DND-41 (cell line): ENCODE measurements around the gene LILRA6.

ENCODE experiments used
- ATAC-seq: fragments of 200-7000 bp; cut with Tn5 transposase; 3 replicates; pipeline ENCODE4 v1.9.1; 2021; ENCODE audit warnings: low read depth; ENCODE audit not compliant: insufficient read depth
- DNase-seq: peaks from one replicate; pipeline ENCODE4 v3.0.0-alpha.2; 2020
- H2AFZ ChIP-seq: 2 replicates; pipeline ENCODE4 v1.6.0; 2012; ENCODE audit warnings: low read depth, low read length
- H3K27ac ChIP-seq: 2 replicates; pipeline ENCODE4 v1.5.1; 2012; ENCODE audit warnings: low read length, inconsistent platforms
- H3K27me3 ChIP-seq: fragments of 200-600 bp; sonication (generic); 2 replicates; pipeline ENCODE4 v1.6.0; 2012; ENCODE audit warnings: low read length, mild to moderate bottlenecking, inconsistent platforms; ENCODE audit not compliant: insufficient read depth, poor library complexity
- H3K36me3 ChIP-seq: 2 replicates; pipeline ENCODE4 v1.5.1; 2012; ENCODE audit warnings: low read length, inconsistent platforms; ENCODE audit not compliant: insufficient read depth
- H3K4me1 ChIP-seq: 2 replicates; pipeline ENCODE4 v1.5.1; 2012; ENCODE audit warnings: mild to moderate bottlenecking, low read length; ENCODE audit not compliant: insufficient read depth
- H3K4me2 ChIP-seq: 2 replicates; pipeline ENCODE4 v1.6.0; 2012; ENCODE audit warnings: mild to moderate bottlenecking, moderate library complexity, low read length, inconsistent platforms; ENCODE audit not compliant: insufficient read depth
- H3K4me3 ChIP-seq, 2 experiments: fragments of 200-600 bp in 1 of 2; shearing (Covaris generic) in 1 of 2; 2 replicates each; pipeline ENCODE4 v1.5.1; 2012 to 2016; ENCODE audit warnings: inconsistent platforms in 2 of 2, low read length in 2 of 2, mild to moderate bottlenecking in 2 of 2, low read depth in 1 of 2, moderate library complexity in 1 of 2
- H3K79me2 ChIP-seq: 2 replicates; pipeline ENCODE4 v1.6.0; 2012; ENCODE audit warnings: low read length, inconsistent platforms; ENCODE audit not compliant: insufficient read depth
- H3K9ac ChIP-seq: 2 replicates; pipeline ENCODE4 v1.6.0; 2012; ENCODE audit warnings: low read depth, mild to moderate bottlenecking, inconsistent platforms, low read length, moderate library complexity
- H3K9me3 ChIP-seq: 2 replicates; pipeline ENCODE4 v1.5.1; 2012; ENCODE audit warnings: low read length, moderate library complexity, mild to moderate bottlenecking, inconsistent platforms; ENCODE audit not compliant: insufficient read depth, severe bottlenecking
- H4K20me1 ChIP-seq: 2 replicates; pipeline ENCODE4 v1.6.0; 2012; ENCODE audit warnings: low read length; ENCODE audit not compliant: insufficient read depth
- EZH2 ChIP-seq: IDR thresholded peaks from 3 replicates; pipeline ENCODE4 v1.6.1; 2012; ENCODE audit warnings: borderline replicate concordance, low read depth, mild to moderate bottlenecking, moderate library complexity, low read length, inconsistent platforms; ENCODE audit not compliant: severe bottlenecking
- TF ChIP-seq, protein P1 (sequence below): IDR thresholded peaks from 2 replicates; pipeline ENCODE4 v1.5.1; 2012; ENCODE audit warnings: borderline replicate concordance, low read length, moderate library complexity, mild to moderate bottlenecking; ENCODE audit not compliant: poor library complexity, severe bottlenecking; ENCODE audit errors: extremely low read depth

Gene LILRA6

DNA sequence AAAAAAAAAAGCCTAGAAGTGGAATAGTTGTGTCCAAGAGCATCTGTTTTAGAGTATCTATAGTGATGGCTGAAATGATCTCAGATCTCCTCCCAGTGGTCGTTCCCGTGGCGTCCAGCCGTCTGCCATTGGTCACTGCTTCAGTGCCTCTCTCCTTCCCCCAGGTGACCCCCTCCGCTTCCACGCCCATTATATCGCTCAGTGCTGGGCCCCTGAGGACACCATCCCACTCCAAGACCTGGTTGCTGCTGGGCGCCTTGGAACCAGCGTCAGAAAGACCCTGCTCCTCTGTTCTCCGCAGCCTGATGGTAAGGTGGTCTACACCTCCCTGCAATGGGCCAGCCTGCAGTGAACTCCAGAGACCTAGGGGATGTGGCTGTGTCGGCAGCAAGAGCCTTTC, 49.6 kb downstream of the LILRA6 start:
- Histone ChIP-seq H3K27me3 (no peaks in the 10 kb centered on the region), H3K4me2 (no peak overlapping the region), H3K4me3 (no peak overlapping the region), H3K79me2 (peaks cover 27% of the 10 kb centered on the region), H3K36me3 (peaks cover 15% of the 10 kb centered on the region), H3K4me1 (peaks cover 28% of the 10 kb centered on the region), H3K27ac (no peak overlapping the region), H3K9ac (peak overlapping the region; percentile 10; the same call in 1 of the 2 replicates), H2AFZ (no peak overlapping the region), H4K20me1 (peaks cover 14% of the 10 kb centered on the region), H3K9me3 (no peaks in the 10 kb centered on the region)
- ATAC-seq (no peak), DNase-seq (no peak)
- TF ChIP-seq, protein P1, sequence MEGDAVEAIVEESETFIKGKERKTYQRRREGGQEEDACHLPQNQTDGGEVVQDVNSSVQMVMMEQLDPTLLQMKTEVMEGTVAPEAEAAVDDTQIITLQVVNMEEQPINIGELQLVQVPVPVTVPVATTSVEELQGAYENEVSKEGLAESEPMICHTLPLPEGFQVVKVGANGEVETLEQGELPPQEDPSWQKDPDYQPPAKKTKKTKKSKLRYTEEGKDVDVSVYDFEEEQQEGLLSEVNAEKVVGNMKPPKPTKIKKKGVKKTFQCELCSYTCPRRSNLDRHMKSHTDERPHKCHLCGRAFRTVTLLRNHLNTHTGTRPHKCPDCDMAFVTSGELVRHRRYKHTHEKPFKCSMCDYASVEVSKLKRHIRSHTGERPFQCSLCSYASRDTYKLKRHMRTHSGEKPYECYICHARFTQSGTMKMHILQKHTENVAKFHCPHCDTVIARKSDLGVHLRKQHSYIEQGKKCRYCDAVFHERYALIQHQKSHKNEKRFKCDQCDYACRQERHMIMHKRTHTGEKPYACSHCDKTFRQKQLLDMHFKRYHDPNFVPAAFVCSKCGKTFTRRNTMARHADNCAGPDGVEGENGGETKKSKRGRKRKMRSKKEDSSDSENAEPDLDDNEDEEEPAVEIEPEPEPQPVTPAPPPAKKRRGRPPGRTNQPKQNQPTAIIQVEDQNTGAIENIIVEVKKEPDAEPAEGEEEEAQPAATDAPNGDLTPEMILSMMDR, result no peak
- TF ChIP-seq EZH2, result no peak

DNA sequence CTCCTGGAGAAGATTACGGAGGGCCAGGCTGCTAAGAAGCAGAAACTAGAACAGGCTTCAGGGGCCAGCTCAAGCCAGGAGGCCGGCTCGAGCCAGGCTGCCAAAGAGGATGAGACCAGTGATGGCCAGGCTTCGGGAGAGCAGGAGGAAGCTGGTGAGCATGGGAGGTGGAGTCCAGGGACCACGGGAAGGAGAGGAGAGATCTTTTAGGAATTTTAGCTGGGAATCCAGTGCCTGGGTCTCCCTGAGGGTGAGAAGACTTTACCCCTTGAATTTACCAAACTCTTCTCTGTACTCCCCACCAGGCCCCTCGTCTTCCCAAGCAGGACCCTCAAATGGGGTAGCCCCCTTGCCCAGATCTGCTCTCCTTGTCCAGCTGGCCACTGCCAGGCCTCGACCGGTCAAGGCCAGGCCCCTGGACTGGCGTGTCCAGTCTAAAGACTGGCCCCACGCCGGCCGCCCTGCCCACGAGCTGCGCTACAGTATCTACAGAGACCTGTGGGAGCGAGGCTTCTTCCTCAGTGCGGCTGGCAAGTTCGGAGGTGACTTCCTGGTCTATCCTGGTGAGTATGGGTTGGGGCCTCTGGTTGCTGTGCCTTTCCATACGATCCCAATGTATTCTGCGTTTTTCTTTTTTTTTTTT, 50.7 kb downstream of the LILRA6 start:
- Histone ChIP-seq H3K27me3 (no peaks in the 10 kb centered on the region), H3K4me2 (peak overlapping the region; percentile 88), H3K79me2 (peaks cover 34% of the 10 kb centered on the region), H3K4me3 (peak overlapping the region; percentile 47 to 60; a peak in 3 of 4 replicates), H3K27ac (peak overlapping the region; percentile 87), H3K36me3 (peaks cover 21% of the 10 kb centered on the region), H3K4me1 (peaks cover 37% of the 10 kb centered on the region), H4K20me1 (peaks cover 16% of the 10 kb centered on the region), H3K9me3 (no peaks in the 10 kb centered on the region), H2AFZ (peak overlapping the region; percentile 59; the same call in 1 of the 2 replicates), H3K9ac (peak overlapping the region; percentile 79)
- DNase-seq (no peak), ATAC-seq (no peak)
- TF ChIP-seq EZH2, result no peak
- TF ChIP-seq, protein P1, result no peak

DNA sequence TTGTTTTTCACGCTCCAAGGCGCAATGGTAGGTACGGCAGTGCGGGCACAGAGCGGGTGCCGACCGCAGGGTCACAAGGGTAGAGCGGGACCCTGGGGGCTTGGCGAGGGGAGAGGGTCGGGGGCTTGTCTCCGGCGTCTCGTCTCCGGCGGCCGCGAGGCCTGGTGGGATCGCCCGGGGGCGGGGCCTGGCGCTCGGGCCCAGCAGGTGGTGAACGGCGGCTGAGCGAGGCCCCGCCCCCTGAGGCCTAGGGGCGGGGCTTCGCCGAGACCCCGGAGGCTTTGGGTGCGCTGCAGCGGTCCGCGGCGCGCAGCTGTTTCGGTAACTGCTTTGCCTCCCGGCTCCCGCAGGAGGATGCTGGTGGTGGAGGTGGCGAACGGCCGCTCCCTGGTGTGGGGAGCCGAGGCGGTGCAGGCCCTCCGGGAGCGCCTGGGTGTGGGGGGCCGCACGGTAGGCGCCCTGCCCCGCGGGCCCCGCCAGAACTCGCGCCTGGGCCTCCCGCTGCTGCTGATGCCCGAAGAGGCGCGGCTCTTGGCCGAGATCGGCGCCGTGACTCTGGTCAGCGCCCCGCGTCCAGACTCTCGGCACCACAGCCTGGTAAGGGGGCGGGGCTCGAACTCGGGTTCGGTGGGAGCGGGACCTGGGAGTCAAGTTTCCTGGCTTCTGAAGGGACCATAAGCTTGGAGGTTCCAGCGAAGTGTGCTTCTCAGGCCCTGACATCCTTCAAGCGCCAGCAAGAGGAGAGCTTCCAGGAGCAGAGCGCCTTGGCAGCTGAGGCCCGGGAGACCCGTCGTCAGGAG, 51.4 kb downstream of the LILRA6 start, which contains the start of gene TSEN34:
Gene TSEN34 (plus strand): TSS at position 298 of the 800 bp plus-strand sequence. CDS start 57 bp downstream, at position 355.
- Histone ChIP-seq H3K27me3 (no peaks in the 10 kb centered on the region), H3K4me2 (peak within 1 kb of the TSS; percentile 88), H3K79me2 (peaks cover 37% of the 10 kb centered on the region), H3K9me3 (no peaks in the 10 kb centered on the region), H4K20me1 (peaks cover 16% of the 10 kb centered on the region), H3K4me3 (peak within 1 kb of the TSS; percentile 47 to 66; a peak in 3 of 4 replicates), H3K36me3 (peaks cover 28% of the 10 kb centered on the region), H3K27ac (peak within 1 kb of the TSS; percentile 98), H3K9ac (peak within 1 kb of the TSS; percentile 80), H3K4me1 (peaks cover 37% of the 10 kb centered on the region), H2AFZ (peak within 1 kb of the TSS; percentile 83)
- TF ChIP-seq, protein P1, result no peak
- no peak for TF ChIP-seq EZH2
- peak; percentile 23 for ATAC-seq
- DNase-seq, result peak; percentile 89
